Iris pigment epithelial cell (primary cell): Measurements from ENCODE around the gene NDUFV1.

Source experiments
- DNase-seq: peaks from one replicate; pipeline ENCODE4 v3.0.0-alpha.2; 2011; ENCODE audit warnings: low read depth

The NDUFV1 gene

DNA sequence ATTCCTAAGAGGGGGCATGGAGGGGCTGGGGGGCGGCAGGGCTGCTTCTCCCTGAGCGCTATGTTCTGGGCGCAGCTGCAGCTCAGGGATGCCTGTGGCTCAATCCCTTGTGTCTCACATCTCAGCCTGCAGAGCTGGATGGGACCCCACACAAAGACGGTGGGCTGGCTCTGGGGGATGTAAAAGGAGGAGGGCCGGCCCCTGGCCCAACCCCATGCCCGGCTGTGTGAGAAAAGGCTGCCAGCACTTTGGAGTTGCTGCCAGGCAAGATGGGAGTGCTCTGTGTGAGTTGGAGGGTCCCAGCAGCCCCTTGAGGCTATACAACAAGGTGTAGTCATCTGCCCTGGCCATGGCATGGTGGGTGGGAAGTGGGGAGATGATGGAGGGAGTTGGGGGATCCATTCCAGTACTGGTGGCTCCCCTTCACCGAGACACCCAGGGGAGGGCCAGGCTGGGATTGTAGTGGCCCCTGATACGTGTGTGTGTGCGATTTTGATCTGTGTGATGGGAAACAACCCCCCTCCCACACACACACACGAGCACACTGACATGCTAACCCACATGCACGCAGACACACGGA is 34.1 kb downstream of the NDUFV1 start:
- DNase-seq: no peak

DNA sequence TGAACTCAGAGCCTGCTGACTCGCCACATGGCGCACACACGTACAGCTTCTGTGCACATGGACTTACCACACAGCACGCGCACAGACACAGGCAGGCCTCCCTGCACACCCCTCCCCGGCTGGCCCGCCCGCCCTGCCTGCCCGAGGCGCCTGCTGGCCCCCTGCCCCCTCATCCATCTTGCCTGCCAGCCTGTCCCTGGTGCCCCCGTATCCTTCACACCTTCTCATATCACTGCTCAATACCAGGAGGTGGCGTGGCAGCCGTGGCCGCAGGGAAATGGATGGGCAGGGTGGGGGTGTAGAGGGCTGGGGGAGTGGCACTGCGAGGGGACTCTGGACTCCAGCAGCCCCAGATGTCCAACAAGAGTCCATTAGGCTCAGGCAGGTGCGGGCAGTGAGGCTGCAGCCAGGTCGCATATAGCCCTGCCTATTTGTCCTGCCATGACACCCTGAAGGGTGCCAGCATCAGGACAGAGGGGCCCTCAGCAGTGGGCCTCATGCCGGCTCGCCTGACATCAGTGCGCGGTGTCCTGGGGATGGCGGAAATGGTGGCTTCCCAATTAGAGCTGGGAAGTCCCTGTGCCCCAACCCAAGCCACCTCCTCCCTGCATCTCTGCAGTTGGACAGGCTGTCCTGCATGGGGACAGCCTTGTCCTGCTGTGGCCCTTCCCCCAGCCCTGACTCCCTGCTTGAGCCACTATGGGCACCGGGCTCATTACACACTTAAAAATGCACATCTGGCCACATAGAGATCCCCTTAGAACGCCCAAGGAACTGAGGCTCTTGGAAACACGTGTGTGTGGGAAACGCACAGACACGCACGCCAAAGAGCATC is 34.8 kb downstream of the NDUFV1 start:
- DNase-seq: no peak

DNA sequence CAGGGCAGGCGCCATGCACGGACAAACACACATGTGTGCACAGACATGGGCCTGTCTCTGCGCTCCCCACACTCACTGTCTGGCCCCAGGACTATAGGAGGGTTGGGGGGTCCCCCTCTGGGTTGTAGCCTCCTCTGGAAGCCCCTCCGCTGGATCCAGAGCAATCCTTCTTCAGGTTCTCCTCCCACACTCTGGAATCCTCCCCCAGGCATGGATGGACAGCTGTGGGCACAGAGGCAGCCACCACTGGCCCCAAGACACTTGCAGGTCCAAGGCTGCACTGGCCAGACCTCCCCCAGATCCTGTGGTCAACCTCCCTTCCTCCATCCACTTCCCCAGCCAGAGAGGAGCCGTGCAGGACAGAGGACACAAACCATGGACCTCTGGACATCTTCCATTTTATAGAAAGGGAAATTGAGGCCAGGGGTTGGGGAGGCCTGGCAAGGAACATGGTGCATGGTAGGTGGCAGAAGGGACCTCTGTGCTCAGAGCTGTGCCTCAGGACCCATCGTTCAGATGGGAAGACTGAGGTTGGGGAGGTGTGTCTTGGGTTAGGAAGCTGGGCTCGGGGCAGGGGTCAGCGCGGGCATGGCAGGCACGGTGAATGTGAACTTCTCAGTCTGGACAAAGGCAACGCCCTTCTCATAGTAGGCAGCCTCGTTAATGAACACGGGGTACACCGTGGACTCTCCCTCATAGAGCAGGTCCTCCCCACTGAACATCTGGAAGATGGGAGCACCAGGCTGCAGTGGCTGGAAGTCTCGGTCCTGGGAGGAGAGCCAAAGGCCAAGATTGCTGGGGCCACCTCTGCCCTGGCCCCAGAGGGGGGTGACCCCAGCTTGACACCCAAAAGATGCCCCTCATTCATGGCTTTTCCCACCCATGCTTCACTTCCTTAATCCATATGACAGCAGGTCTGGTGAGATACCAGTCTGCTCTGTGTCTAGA is 35.7 kb downstream of the NDUFV1 start:
- DNase-seq: no peak

DNA sequence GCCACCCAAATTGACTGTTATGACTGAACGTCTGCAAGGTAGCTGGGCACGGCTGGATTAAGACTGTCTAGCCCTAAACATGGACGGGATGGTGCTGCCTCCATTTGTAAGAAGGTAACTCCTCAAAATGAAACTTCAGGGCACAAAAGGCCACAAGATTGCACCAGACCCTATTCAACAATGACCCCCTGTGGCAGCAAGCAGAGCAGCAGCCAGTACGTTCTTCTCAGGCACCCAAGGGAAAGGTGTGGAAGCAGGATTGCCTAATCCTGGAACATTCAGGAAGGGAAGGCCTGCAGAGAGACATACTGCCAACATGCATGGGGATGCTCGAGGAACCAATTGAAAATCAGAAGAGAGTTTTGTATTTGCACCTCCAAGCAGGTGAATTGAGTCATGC is 37.3 kb downstream of the NDUFV1 start:
- peak; percentile 9 for DNase-seq

DNA sequence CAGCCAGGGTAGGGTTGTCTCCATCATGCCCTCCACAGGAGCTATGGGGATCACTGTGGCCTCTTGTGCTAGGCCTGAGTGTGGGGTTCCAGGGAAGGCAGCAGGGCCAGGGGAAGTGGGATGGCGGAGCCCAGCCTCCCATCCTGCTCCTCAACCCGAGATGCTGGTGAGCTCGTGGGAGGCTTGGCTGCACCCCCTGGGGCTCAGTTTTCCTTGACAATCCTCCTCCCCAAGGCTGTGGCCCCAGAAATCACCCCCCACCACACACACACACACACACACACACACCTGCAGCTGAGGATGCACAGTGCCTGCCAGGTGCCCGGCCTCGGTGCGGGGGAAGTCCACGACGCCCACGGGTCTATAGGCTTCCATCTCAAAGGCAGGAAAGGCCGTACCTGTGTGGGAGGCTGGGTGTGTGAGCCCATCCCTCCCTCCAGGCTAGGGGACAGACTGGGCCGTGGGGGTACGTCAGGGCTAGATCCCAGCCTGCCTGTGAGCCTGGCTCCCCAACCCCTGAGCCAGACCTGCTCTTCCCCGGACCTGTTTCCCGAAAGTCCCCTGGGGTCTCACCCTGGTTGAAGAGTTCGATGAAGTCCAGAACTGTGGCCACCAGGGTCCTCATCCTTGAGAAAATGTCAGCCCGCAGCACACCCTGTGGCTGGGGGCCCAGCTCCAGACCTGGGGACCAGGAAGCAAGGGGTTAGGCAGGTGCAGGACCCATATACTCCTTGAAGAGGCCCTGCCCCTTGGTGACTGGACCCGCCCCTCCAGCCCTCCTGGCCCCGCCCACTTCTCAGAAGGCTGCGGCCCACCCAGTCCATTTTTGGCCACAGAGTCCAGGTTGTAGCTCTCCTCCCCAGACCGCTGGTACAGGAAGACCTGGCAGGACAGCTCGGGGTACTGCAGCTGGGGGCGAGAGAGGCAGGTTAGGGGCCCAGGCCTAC is 38.0 kb downstream of the NDUFV1 start:
- no peak for DNase-seq

DNA sequence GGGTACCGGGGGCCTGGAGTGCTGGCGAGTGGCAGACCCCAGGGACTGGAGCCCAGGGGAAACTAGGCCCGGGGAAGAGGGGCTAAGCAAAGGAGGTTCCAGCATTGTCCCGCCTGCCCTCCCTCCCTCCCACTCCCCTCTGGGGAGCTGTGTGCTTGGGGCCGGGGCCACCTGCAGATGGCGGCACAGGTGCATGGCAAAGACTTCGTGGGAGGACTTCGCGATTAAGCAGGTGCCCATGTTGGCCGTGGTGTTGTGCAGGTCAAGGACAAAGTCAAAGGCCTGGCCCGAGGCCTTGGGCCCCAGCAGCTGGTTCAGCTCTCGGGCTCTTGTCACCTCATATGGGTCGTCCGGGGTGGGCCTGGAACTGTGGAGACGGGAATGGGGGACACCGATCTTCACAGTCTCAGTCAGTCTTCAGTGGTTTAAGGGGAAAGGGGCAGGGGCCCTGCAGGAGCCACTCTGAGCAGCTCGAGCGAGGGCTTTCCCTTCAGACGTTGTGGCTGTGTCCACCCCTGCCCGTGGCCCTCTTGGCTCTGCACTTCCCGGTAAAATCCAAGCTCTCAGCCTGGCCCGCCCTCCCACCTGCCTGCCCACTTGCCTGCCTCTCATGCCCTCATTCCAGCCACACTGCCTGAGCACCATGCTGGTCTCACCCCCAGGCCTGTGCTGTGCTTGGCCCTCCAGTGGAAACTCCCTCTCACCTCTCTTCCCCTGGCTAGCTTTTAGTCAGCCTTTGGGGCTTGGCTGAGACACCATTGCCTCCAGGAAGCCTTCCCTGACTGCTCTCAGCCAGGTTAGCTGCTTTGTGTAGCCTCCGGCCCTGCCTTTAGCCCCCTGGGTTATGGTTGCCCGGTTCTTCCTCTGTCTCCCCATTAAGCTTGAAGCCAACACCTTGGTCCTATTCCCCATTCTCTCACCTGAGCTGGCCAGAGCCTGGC is 39.1 kb downstream of the NDUFV1 start:
- no peak for DNase-seq

DNA sequence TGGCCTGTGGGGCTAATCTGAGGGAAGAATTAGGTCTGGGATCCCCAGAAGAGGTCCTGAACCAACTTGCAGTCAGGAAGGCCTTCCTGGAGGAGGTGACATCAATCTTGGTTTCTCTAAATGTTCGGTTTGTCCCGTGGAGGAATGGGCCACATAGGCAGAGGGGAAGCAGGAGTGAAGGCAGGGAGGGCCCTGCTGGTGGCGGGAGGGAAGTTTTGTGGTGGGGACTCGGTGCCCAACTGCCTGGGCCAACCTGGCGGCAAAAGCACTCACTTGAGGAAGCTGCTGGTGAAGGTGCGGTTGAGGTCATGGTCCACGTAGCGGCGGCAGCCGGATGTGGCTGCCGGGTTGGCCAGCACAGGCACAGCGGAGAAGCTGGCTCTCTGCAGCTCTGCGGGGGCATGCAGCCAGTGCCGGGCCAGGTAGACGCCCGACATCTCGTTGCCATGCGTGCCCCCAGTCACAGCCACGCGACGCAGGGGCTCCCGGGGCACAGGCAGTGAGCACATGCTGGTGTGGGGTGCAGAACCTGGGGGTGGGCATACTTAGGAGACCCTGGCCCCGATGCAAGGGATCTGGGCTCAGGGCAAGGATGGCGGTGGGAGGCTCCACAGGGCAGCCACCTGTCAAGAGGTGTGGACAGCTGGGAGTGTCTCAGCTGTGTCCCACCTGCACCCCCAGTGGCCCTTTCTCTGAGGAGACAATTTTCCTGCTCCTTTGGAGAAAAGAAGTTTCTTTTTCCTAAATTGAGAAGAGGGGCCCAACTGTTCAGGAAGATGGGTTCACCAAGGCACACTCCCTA is 40.0 kb downstream of the NDUFV1 start:
- no peak for DNase-seq

DNA sequence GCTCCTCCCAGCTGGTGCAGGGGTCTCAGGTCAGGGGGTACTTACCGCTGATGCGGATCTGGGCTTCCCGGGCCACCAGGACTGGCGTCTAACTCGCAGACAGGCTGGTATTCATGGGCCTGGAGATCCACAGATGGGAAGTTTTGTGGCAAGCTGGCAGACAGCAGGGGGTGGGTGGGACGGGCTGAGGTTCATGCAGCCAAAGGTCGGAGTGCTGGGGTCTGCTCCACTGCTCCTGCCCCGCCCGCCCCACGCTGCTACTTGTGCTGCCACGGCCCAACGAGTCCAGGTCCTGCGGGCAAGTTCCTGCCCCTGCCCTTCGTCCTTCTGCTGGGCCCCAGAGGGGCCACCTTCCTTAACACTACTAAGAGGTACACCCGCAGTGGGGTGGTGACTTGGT is 40.7 kb downstream of the NDUFV1 start:
- no peak for DNase-seq

DNA sequence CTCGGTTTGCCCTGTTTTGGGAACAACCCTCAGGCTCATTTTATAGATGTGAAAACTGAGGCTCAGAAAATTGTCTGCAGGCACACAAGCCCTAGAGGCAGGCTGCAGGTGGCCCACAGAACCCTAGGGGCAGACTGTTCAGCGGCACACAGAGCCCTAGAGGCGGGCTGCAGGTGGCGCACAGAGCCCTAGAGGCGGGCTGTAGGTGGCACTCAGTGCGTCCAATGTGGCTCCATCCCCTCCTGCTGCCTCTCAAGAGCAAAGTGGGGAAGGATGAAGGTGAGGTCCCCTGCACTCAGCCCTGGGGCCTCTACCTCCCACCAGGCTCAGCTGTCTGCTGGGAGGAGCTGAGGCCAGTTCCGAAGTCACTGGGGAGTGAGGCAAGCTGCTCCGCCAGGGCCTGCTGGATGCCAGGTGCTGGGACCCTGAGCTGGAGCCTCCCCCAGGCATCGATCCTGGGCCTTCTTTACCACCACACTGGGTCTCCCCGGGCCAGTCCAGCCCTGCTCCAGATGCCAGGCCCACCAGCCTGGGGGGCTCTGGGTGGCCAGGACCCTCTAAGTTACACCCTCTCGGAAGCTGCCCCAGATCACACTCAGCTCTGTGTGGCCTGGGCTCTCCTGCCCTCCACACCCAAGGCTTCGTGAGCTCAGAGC is 41.5 kb downstream of the NDUFV1 start:
- DNase-seq: no peak

DNA sequence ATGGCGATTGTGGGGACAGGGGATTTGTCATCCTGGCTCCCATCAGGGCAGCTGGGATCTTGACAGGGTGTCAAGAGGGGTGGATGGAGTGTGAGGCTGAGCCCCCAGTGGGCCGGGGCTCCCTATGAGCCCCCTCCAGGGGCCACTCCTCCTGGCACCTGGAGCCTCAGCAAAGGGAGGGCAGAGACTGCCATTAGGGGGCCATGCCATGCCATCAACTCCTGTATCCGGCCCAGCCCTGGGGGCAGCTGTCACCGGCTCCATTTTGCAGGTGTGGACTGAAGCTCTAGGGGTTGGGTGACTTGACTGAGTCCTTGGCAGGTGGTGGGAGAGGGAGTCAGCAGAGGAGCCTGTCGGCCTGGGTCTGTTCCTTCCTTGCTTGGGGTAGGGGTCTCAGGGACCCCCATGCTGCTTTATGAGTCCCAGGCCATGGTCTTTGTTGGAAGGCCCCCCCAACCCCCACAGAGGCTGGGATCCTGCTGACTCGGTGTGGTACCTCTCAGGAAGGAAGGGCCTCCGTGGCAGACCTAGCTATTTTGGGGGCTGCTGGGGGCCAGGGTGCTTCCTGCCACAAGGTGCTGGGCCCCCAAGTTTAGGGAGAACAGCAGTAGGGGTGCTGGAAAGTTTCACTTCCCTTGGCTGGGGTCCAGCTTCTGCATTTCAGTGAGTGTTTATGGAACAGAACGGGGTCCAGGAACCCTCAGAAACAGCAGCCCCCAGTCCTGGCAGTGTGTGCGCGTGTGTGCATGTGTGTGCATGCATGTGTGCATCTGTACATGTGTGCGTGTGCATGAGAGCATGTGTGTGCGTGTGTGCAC is 42.3 kb downstream of the NDUFV1 start:
- no peak for DNase-seq

DNA sequence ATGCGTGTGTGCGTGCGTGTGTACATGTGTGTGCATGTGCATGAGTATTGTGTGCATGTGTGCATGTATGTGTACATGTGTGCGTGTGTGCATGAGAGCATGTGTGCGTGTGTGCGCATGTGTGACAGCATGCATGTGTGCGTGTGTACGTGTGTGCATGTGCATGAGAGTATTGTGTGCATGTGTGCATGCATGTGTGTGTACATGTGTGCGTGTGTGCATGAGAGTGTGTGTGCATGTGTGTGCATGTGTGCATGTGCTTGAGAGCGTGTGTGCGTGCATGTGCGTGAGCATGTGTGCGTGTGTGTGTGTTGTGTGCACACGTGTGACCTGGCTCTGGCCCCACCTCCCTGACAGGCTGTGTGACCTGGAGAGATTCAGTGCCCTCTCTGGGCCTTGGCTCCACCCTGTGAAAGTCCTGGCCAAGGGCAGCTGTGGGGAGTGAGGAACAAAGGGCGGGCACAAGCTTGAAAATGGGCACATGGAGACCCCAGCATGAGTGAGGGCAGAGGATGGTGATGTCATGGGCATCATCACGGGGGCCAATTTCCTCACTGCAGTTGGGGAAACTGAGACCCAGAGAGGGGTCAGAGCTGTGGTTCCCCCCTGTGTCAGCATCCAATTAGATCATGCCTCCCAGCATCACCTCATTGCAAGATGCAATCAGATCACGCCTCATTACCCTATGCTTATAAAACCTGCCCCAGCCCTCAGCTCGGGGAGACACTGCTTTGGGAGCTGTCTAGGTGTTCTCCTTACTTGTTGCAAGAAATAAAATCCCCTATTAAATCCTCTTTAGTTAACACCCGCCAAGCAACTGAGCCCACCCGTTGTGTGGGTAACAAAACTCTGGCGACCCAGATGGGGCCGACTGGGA is 43.1 kb downstream of the NDUFV1 start:
- DNase-seq: no peak

DNA sequence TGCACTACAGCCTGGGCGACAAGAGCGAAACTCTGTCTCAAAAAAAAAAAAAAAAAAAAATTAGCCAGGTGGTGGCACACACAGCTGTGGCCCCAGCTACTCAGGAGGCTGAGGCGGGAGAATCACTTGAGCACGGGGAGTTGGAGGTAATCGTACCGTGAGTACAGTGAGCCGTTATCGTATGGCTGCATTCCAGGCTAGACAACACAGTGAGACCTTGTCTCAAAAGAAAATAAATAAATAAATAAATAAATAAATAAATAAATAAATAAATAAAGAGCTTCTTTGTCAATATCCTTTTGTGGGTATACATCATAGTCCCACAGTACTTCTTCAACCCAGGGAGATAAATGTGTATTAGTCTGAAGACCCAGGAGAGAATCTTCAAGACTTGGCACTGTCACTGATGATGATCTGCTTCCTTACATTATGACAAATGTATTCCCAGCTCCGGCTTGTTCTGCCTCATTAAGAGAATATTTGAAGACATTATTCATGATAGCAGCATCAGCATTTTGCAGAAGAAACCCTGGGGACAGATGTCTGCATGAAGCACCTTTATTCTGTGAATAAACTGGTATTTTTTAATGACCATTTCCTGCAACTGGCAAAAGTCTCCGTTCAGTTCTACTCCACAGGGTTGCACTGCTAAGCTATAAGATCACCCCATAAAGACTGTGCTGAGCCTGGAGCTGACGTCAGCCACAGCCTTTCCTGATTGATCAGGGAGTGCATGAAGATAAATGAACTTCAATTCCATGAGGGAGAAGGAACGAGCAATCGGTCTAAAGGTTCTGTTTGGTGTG is 45.4 kb downstream of the NDUFV1 start:
- DNase-seq: no peak

DNA sequence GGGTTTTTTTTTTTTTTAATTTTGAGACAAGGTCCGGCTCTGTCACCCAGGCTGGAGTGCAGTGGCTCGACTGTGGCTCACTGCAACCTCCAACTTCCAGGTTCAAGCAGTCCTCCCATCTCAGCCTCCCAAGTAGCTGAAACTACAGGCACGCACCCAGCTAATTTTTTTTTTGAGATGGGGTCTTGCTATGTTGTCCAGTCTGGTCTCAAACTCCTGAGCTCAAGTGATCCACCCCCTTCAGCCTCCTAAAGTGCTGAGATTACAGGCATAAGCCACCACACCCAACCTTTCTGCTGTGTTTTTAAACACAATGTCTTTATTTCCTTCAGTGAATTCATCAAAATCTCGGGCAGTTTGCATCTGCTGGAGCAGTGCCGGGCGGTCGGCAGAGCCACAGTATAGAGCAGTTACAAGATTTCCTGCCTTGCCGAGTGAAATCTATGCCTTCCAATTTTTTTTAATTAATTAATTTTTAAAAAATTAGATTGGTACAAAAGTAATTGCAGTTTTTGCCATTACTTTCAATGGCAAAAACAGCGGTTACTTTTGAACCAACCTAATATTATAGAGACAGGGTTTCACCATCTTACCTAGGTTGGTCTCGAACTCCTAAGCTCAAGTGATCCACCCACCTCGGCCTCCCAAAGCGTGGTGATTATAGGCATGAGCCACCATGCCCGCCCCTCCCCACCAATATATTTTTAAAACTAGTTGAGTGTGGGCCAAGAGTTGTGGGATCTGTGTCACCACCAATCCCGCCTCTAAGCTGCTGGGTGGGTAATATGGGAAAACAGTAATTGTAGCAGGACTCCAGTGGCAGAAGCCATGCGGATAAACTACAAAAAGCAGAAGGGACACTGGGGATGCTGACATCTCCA is 46.5 kb downstream of the NDUFV1 start:
- no peak for DNase-seq

DNA sequence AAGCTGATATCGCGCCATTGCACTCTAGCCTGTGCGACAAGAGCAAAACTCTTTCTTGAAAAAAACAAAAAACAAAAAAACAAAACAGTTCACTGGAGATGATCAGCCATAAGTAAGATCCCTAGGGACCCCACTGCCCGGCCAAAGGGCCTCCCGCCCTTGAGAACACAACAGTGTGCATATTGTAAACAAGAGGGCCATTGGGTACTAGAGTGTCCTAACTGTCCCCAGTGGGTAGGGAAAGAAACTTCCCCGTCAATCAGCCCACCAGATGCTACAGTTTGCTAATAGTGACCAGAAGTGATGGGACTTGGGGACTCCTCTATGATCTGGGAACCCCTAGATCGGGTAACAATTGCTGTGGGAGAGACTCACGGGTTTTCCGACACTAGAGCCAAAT is 47.5 kb downstream of the NDUFV1 start:
- no peak for DNase-seq

DNA sequence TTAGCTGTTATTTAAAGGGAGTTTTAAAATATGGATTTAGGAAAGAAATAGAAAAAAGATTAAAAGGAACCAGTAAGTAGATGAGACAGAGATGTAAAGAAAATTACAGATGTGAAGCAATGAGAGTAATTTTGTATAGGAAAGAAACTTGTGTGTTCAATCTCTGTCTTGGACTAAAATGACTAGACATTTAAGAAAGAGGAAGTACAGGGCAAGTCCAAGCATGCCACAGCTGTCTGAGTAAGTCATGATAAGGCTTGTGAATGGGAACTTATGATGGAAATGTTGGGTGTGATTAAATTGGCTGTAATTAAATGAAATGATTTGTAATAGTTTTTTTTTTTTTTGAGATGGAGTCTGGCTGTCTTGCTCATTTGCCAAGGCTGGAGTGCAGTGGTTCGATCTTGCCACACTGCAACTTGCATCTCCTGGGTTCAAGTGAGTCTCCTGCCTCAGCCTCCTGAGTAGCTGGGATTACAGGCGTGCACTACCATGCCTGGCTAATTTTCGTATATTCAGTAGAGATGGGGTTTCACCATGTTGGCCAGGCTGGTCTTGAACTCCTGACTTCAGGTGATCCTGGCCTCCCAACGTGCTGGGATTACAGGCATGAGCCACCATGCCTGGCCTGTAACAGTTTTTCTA is 49.7 kb downstream of the NDUFV1 start:
- peak; percentile 41 for DNase-seq
